Colonic mucosa (tissue), 4 donors: ENCODE results near the gene SORD. TPM values are rescaled to one million over a fixed set of nuclear protein-coding genes. Genes with fewer than 3 reads are reported as not detected.

Experiments used
- DNase-seq: peaks from one replicate; pipeline ENCODE4 v3.0.0-alpha.2; 2020
- H3K27ac ChIP-seq: fragments of 200-600 bp; one replicate; pipeline ENCODE4 v1.8.0; 2021
- H3K27me3 ChIP-seq: fragments of 200-600 bp; one replicate; pipeline ENCODE4 v1.8.0; 2021
- H3K36me3 ChIP-seq: fragments of 200-600 bp; one replicate; pipeline ENCODE4 v1.8.0; 2021
- H3K4me1 ChIP-seq: fragments of 200-600 bp; one replicate; pipeline ENCODE4 v1.8.0; 2021; ENCODE audit warnings: mild to moderate bottlenecking
- H3K4me3 ChIP-seq: fragments of 200-600 bp; one replicate; pipeline ENCODE4 v1.8.0; 2021
- H3K9ac ChIP-seq, 2 donors: one replicate each; pipeline ENCODE4 v1.7.0; 2013; ENCODE audit warnings: control low read depth in 2 of 2, low read depth in 2 of 2, low read length in 2 of 2
- H3K9me3 ChIP-seq: fragments of 200-600 bp; one replicate; pipeline ENCODE4 v1.8.0; 2021
- intact Hi-C: fragments of 100-400 bp; cut with DNase I; formaldehyde crosslinking; loops from one replicate; pipeline ENCODE4 v1.14.1; 2022
- total RNA-seq, 2 donors: library from RNA; stranded (reverse); fragmentation: NEBNext Ultra II Directional in 1 of 2; extraction: Animal tissue kit (Norgen Biotek cat#: 25700) in 1 of 2; gene quantifications; one replicate each; pipeline ENCODE4 v1.2.1, GENCODE V29; 2021
- TF ChIP-seq, protein P1 (sequence below): fragments of 200-600 bp; IDR thresholded peaks from one replicate; pipeline ENCODE4 v1.8.0; 2022; ENCODE audit warnings: antibody characterized with exemption, mild to moderate bottlenecking
- donor health status: healthy.
- donor health status: DM: no; HTN: no; CAD: no.
- donor health status: DM: no; HTN: no; CAD: no.

Gene SORD
- total RNA-seq, 2 donors from 2014 or later: 15.1 to 44.2 TPM

DNA sequence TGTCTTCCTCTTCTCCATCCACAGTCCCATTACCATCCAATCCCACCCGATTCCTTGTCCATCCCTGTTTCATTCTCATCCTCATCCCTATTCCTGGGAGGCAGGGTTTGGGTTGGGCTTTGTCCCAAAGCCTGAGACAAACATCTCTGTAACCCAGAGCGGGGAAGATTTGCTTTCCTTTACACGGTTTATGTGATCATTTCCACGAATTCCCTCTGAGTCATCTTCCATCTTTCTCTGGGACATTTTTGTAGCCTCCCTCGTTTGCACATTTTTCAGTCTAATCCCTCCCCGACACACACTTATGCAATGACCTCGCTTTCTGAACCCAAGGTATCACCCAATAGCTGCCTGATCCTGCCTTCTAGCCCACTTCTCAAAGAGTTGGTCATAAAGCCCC, 68.2 kb downstream of the SORD start:
- H3K4me1 ChIP-seq: no peaks in the 10 kb centered on the region
- no peak overlapping the region for H3K9ac ChIP-seq
- TF ChIP-seq, protein P1, sequence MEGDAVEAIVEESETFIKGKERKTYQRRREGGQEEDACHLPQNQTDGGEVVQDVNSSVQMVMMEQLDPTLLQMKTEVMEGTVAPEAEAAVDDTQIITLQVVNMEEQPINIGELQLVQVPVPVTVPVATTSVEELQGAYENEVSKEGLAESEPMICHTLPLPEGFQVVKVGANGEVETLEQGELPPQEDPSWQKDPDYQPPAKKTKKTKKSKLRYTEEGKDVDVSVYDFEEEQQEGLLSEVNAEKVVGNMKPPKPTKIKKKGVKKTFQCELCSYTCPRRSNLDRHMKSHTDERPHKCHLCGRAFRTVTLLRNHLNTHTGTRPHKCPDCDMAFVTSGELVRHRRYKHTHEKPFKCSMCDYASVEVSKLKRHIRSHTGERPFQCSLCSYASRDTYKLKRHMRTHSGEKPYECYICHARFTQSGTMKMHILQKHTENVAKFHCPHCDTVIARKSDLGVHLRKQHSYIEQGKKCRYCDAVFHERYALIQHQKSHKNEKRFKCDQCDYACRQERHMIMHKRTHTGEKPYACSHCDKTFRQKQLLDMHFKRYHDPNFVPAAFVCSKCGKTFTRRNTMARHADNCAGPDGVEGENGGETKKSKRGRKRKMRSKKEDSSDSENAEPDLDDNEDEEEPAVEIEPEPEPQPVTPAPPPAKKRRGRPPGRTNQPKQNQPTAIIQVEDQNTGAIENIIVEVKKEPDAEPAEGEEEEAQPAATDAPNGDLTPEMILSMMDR: no peak
- no peaks in the 10 kb centered on the region for H3K27me3 ChIP-seq
- H3K36me3 ChIP-seq: no peaks in the 10 kb centered on the region
- intact Hi-C loops: no loop called here
- no peak overlapping the region for H3K4me3 ChIP-seq
- H3K9me3 ChIP-seq: no peaks in the 10 kb centered on the region
- DNase-seq: no peak
- no peak overlapping the region for H3K27ac ChIP-seq

DNA sequence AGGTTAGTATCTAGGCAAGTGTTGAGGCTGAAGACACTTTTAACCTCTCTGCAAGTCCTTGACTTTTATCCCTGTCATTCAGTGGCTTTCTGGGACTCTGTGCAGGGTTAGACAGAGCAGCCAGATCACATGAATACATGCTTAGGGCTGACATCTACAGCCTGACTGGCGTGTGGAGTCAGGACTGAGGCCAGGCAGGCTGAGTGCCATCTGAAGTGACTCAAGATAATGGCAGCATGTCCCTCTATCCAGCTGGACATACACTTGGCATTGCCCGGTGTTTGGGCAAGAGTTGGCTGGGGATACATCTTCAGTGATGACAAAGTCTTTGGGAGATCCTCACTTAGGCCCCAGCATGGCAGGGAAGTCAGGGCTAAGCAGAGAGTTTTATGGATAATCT, 68.6 kb downstream of the SORD start:
- Histone ChIP-seq H3K27me3 (no peaks in the 10 kb centered on the region), H3K9ac (no peak overlapping the region), H3K27ac (no peak overlapping the region), H3K9me3 (no peaks in the 10 kb centered on the region), H3K36me3 (no peaks in the 10 kb centered on the region), H3K4me3 (no peak overlapping the region), H3K4me1 (no peaks in the 10 kb centered on the region)
- intact Hi-C loops: no loop called here
- no peak for DNase-seq
- TF ChIP-seq, protein P1: no peak

DNA sequence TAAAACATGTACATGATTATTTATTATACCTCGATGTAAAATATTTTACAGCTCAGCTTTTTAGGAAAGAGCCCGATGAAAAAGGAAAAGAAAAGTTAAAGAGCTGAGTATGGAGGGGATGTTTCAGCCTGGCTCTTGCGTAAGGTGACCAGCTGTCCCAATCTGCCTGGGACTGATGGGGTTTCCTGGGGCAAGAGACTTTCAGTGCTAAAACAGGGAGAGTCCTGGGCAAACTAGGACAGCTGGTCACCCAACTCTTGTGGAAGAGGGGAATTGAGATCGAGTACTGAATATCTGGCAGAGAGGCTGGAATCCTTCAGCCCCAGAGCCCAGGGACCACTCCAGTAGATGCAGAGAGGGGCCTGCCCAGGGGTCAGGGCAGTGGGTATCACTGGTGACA, 70.0 kb downstream of the SORD start:
- DNase-seq: no peak
- no peak overlapping the region for H3K4me3 ChIP-seq
- TF ChIP-seq, protein P1: no peak
- H3K9ac ChIP-seq: no peak overlapping the region
- intact Hi-C loops: no loop called here
- H3K9me3 ChIP-seq: no peaks in the 10 kb centered on the region
- H3K27me3 ChIP-seq: no peaks in the 10 kb centered on the region
- no peaks in the 10 kb centered on the region for H3K36me3 ChIP-seq
- no peaks in the 10 kb centered on the region for H3K4me1 ChIP-seq
- H3K27ac ChIP-seq: no peak overlapping the region

DNA sequence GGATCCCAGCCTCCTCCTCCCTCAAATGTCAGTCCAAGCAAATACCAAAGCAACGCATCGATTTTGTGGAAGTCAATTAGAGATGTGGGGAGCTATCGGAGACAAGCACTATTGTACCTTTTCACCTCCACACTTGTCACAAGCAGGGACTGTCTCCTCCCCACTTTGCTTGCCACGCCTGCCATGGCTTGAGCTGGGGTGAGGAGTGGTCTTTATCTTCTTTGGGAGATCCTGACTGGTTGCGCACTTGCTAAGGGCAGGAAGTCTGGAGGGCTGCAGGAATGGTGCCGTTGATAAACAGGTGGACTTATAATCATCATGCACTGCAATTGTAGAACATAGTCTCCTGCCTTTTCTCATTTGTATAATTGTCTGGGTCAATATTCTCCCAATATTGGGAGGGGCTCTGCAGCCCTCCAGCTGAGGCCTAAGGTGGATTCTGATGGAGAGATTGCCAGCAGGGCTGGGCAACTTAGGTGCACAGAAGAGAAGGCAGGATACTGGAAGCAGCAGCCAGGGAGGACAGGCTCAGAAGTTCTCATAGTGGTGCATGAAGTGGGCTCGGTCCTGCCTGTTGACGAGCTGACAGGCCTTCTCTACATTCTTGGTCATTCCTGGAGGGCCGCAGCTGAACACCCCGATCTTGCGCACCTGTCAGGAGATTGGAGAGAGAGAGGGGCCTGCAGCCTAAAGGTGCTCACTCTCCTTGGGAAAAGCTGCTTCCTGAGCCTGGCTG, 70.8 kb downstream of the SORD start:
- Histone ChIP-seq H3K36me3 (no peaks in the 10 kb centered on the region), H3K9ac (no peak overlapping the region), H3K27me3 (no peaks in the 10 kb centered on the region), H3K4me3 (no peak overlapping the region), H3K27ac (no peak overlapping the region), H3K9me3 (no peaks in the 10 kb centered on the region), H3K4me1 (no peaks in the 10 kb centered on the region)
- intact Hi-C loops: no loop called here
- no peak for DNase-seq
- TF ChIP-seq, protein P1: no peak

DNA sequence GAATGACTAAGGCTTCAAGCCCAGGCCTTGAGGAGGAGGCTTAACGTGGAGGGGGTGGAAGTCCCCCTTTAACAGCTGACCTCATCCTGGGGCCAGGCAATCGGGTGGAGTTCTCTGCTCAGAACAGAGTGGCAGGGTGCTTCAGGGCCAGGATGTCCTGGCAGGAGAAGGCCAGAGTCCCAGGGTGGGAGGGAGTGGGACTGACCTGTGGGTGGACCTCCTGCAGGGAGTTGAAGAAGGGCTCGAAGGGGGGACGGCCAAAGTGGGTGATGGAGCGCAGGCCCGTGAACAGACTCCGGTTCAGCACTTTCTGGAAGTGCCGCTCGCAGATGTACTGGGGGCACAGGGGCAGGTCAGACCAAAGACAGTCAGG, 71.3 kb downstream of the SORD start:
- intact Hi-C loops: no loop called here
- no peaks in the 10 kb centered on the region for H3K36me3 ChIP-seq
- no peaks in the 10 kb centered on the region for H3K9me3 ChIP-seq
- H3K9ac ChIP-seq: no peak overlapping the region
- TF ChIP-seq, protein P1: no peak
- H3K4me3 ChIP-seq: no peak overlapping the region
- H3K27me3 ChIP-seq: no peaks in the 10 kb centered on the region
- no peak for DNase-seq
- no peak overlapping the region for H3K27ac ChIP-seq
- H3K4me1 ChIP-seq: no peaks in the 10 kb centered on the region
